GM23338 (cell line): ENCODE results near the gene RIF1. TPM values are rescaled to one million over a fixed set of nuclear protein-coding genes. Genes with fewer than 3 reads are reported as not detected.

ENCODE experiments used
- ATAC-seq: fragments of 200-7000 bp; cut with Tn5 transposase; 3 replicates; pipeline ENCODE4 v1.9.1; 2020
- DNase-seq: peaks from one replicate; pipeline ENCODE4 v3.0.0-alpha.2; 2015; ENCODE audit warnings: low spot score
- H2AFZ ChIP-seq: fragments of 200-600 bp; sonication (generic); 2 replicates; pipeline ENCODE4 v1.8.0; 2016; ENCODE audit warnings: antibody characterized with exemption, mild to moderate bottlenecking, moderate library complexity
- H3F3A ChIP-seq: fragments of 200-600 bp; sonication (generic); replicated peaks from 2 replicates; pipeline ENCODE4 v1.8.0; 2017; ENCODE audit warnings: antibody characterized with exemption, mixed run types, low read depth
- H3K27ac ChIP-seq: fragments of 200-600 bp; sonication (generic); 2 replicates; pipeline ENCODE4 v1.6.1; 2016; ENCODE audit warnings: low read depth
- H3K27me3 ChIP-seq: fragments of 200-600 bp; sonication (generic); 2 replicates; pipeline ENCODE4 v1.8.0; 2016; ENCODE audit warnings: mild to moderate bottlenecking, mixed run types, moderate library complexity; ENCODE audit not compliant: insufficient read depth
- H3K36me3 ChIP-seq: fragments of 200-600 bp; sonication (generic); 2 replicates; pipeline ENCODE4 v1.8.0; 2016; ENCODE audit warnings: mild to moderate bottlenecking; ENCODE audit not compliant: insufficient read depth
- H3K4me1 ChIP-seq: fragments of 200-600 bp; sonication (generic); 2 replicates; pipeline ENCODE4 v1.8.0; 2016; ENCODE audit warnings: mild to moderate bottlenecking, moderate library complexity; ENCODE audit not compliant: insufficient read depth
- H3K4me2 ChIP-seq: fragments of 200-600 bp; sonication (generic); 2 replicates; pipeline ENCODE4 v1.7.1; 2017; ENCODE audit warnings: mixed run types
- H3K4me3 ChIP-seq: fragments of 200-600 bp; sonication (generic); 2 replicates; pipeline ENCODE4 v1.6.1; 2016; ENCODE audit warnings: mixed run types
- H3K79me2 ChIP-seq: fragments of 200-600 bp; sonication (generic); replicated peaks from 2 replicates; pipeline ENCODE4 v1.8.0; 2017; ENCODE audit warnings: mild to moderate bottlenecking; ENCODE audit not compliant: insufficient read depth
- H3K9me2 ChIP-seq: fragments of 200-600 bp; sonication (generic); 2 replicates; pipeline ENCODE4 v1.8.0; 2017; ENCODE audit not compliant: insufficient read depth
- H4K20me1 ChIP-seq: fragments of 200-600 bp; sonication (generic); replicated peaks from 2 replicates; pipeline ENCODE4 v1.8.0; 2017; ENCODE audit warnings: mild to moderate bottlenecking; ENCODE audit not compliant: insufficient read depth
- H3K27ac Mint-ChIP-seq: 2 replicates; pipeline ENCODE4 v1.8.0; 2020; ENCODE audit warnings: inconsistent platforms, mild to moderate bottlenecking, moderate library complexity, mixed read lengths
- H3K27me3 Mint-ChIP-seq: 3 replicates; pipeline ENCODE4 v1.8.0; 2022; ENCODE audit warnings: low read depth, mild to moderate bottlenecking, moderate library complexity, mixed read lengths, inconsistent platforms; ENCODE audit not compliant: insufficient read depth, poor library complexity
- H3K36me3 Mint-ChIP-seq: 3 replicates; pipeline ENCODE4 v1.8.0; 2021; ENCODE audit warnings: low read depth, mild to moderate bottlenecking, inconsistent platforms, moderate library complexity, mixed read lengths
- H3K4me1 Mint-ChIP-seq: 3 replicates; pipeline ENCODE4 v1.8.0; 2020; ENCODE audit warnings: mild to moderate bottlenecking, inconsistent platforms, mixed read lengths
- H3K4me3 Mint-ChIP-seq: 3 replicates; pipeline ENCODE4 v1.8.0; 2021; ENCODE audit warnings: moderate library complexity, mild to moderate bottlenecking, inconsistent platforms, mixed read lengths
- H3K9me3 Mint-ChIP-seq: 3 replicates; pipeline ENCODE4 v1.8.0; 2020; ENCODE audit warnings: moderate library complexity, mild to moderate bottlenecking, inconsistent platforms, mixed read lengths
- CREB1 ChIP-seq: fragments of 250-450 bp; sonication (Bioruptor Pico); IDR thresholded peaks from 2 replicates; pipeline ENCODE4 v1.5.0; 2020; ENCODE audit warnings: low read depth, mild to moderate bottlenecking, moderate library complexity
- CTCF ChIP-seq, 2 experiments: fragments of 200-600 bp in 1 of 2; sonication (generic) in 1 of 2; conservative IDR thresholded peaks; 2 replicates each; pipeline versions ENCODE4 v1.5.1 to v1.6.1; 2016 to 2017; ENCODE audit warnings: antibody characterized with exemption in 2 of 2, low read depth in 2 of 2, mild to moderate bottlenecking in 2 of 2, moderate library complexity in 1 of 2
- ETS1 ChIP-seq: IDR thresholded peaks from 2 replicates; pipeline ENCODE4 v1.6.1; 2016; ENCODE audit warnings: antibody characterized with exemption
- EZH2 ChIP-seq: fragments of 200-600 bp; sonication (generic); IDR thresholded peaks from one replicate; pipeline ENCODE4 v1.8.0; 2017; ENCODE audit warnings: antibody characterized with exemption, mild to moderate bottlenecking, low read depth; ENCODE audit not compliant: unreplicated experiment
- EZH2phosphoT487 ChIP-seq: fragments of 200-600 bp; sonication (generic); IDR thresholded peaks from one replicate; pipeline ENCODE4 v1.8.1; 2018; ENCODE audit warnings: antibody characterized with exemption; ENCODE audit not compliant: unreplicated experiment
- JUNB ChIP-seq: IDR thresholded peaks from one replicate; pipeline ENCODE4 v1.6.1; 2016; ENCODE audit warnings: antibody characterized with exemption; ENCODE audit not compliant: unreplicated experiment
- NANOG ChIP-seq: IDR thresholded peaks from 2 replicates; pipeline ENCODE4 v1.6.1; 2016; ENCODE audit warnings: antibody characterized with exemption, borderline replicate concordance
- POLR2AphosphoS5 ChIP-seq: IDR thresholded peaks from 2 replicates; pipeline ENCODE4 v1.6.1; 2016; ENCODE audit warnings: antibody characterized with exemption, low read depth
- REST ChIP-seq: IDR thresholded peaks from one replicate; pipeline ENCODE4 v1.6.1; 2018; ENCODE audit warnings: antibody characterized with exemption; ENCODE audit not compliant: unreplicated experiment
- STAT1 ChIP-seq: IDR thresholded peaks from one replicate; pipeline ENCODE4 v1.6.1; 2016; ENCODE audit warnings: antibody characterized with exemption; ENCODE audit not compliant: unreplicated experiment
- ZNF114 ChIP-seq: fragments of 250-450 bp; sonication (Bioruptor Pico); IDR thresholded peaks from 2 replicates; pipeline ENCODE4 v1.5.0; 2020; ENCODE audit warnings: mild to moderate bottlenecking, moderate library complexity
- ZNF331 ChIP-seq: fragments of 250-450 bp; sonication (Bioruptor Pico); IDR thresholded peaks from 2 replicates; pipeline ENCODE4 v1.5.0; 2020; ENCODE audit warnings: low read depth, mild to moderate bottlenecking, moderate library complexity
- ZNF462 ChIP-seq: fragments of 250-450 bp; sonication (Bioruptor Pico); IDR thresholded peaks from 2 replicates; pipeline ENCODE4 v1.5.0; 2020; ENCODE audit warnings: mild to moderate bottlenecking, moderate library complexity
- polyA plus RNA-seq: library from polyadenylated mRNA; unstranded; fragments of >200 nt; fragmentation: Nextera tagmentation; extraction: Ambion mirVana; gene quantifications from 2 replicates; pipeline ENCODE4 v1.2.1, GENCODE V29; 2016
- total RNA-seq: library from RNA; depleted of rRNA; stranded (reverse); fragments of >200 nt; shearing (Covaris generic); gene quantifications from 2 replicates; pipeline ENCODE4 v1.2.3, GENCODE V29; 2014

Gene RIF1
- total and polyA plus RNA-seq, 2 experiments from 2014 or later = 68.5 to 134 TPM

- TF ChIP-seq CTCF (conservative IDR thresholded peaks at IDR 0.05; ENCODE audit: low read depth in 2 of 2) (no peak), JUNB (no peak), ZNF462 (CRISPR knock-in tag) (no peak), NANOG (no peak), STAT1 (no peak), ETS1 (no peak), ZNF114 (CRISPR knock-in tag) (no peak)
Measured at GRCh38 chr2:151484100-151484499, 74.4 kb downstream of the RIF1 start (continued).

- Histone ChIP-seq H3K36me3 (0 out of 2 replicates have a peak, but pooled peaks cover 7% of the 10 kb centered on the region), H3K4me1 (peaks cover 4% of the 10 kb centered on the region), H3F3A (no peaks in the 10 kb centered on the region), H3K79me2 (no peaks in the 10 kb centered on the region), H3K27me3 (no peaks in the 10 kb centered on the region), H3K9me2 (no peaks in the 10 kb centered on the region), H3K4me2 (no peak overlapping the region), H4K20me1 (peaks cover 9% of the 10 kb centered on the region; the same call in 1 of the 2 replicates), H3K4me3 (no peak overlapping the region), H3K27ac (no peak overlapping the region), H2AFZ (no peak overlapping the region)
- peaks cover 2% of the 10 kb centered on the region; the same call in 1 of the 3 replicates for H3K4me1 Mint-ChIP-seq
- no peaks in the 10 kb centered on the region for H3K9me3 Mint-ChIP-seq
- no peak for DNase-seq
- H3K36me3 Mint-ChIP-seq = peaks cover 26% of the 10 kb centered on the region
- H3K27ac Mint-ChIP-seq = no peak overlapping the region
- H3K27me3 Mint-ChIP-seq = no peaks in the 10 kb centered on the region
- no peak overlapping the region for H3K4me3 Mint-ChIP-seq
- ATAC-seq = no peak
- TF ChIP-seq REST (no peak), STAT1 (no peak), EZH2phosphoT487 (no peak), CREB1 (no peak), NANOG (no peak), JUNB (no peak), POLR2AphosphoS5 (no peak), EZH2 (no peak), ZNF114 (CRISPR knock-in tag) (no peak), ZNF331 (CRISPR knock-in tag) (no peak)
Measured at GRCh38 chr2:151486053-151486452, 76.4 kb downstream of the RIF1 start.
